Ishikawa (cell line): ENCODE data around the gene KCNQ1.

Experiments used
- CEBPB ChIP-seq: IDR thresholded peaks from 2 replicates; pipeline ENCODE4 v1.6.1; 2012
- CREB1 ChIP-seq: IDR thresholded peaks from 2 replicates; pipeline ENCODE4 v1.6.1; 2012; ENCODE audit warnings: low read depth
- EGR1 ChIP-seq: IDR thresholded peaks from 2 replicates; pipeline ENCODE4 v1.6.1; 2012
- EP300 ChIP-seq: IDR thresholded peaks from 2 replicates; pipeline ENCODE4 v1.6.1; 2012; ENCODE audit warnings: borderline replicate concordance
- FOXM1 ChIP-seq: IDR thresholded peaks from 2 replicates; pipeline ENCODE4 v1.6.1; 2012; ENCODE audit warnings: low read depth, borderline replicate concordance
- MAX ChIP-seq: IDR thresholded peaks from 2 replicates; pipeline ENCODE4 v1.6.1; 2012
- NFIC ChIP-seq: IDR thresholded peaks from 2 replicates; pipeline ENCODE4 v1.6.1; 2012
- RAD21 ChIP-seq: IDR thresholded peaks from 2 replicates; pipeline ENCODE4 v1.6.1; 2012; ENCODE audit warnings: low read depth
- REST ChIP-seq: IDR thresholded peaks from 2 replicates; pipeline ENCODE4 v1.6.1; 2012; ENCODE audit warnings: low read depth, mild to moderate bottlenecking
- TAF1 ChIP-seq: IDR thresholded peaks from 2 replicates; pipeline ENCODE4 v1.6.1; 2012; ENCODE audit warnings: low read depth, mild to moderate bottlenecking
- TCF12 ChIP-seq: IDR thresholded peaks from 2 replicates; pipeline ENCODE4 v1.6.1; 2012; ENCODE audit warnings: low read depth
- TEAD4 ChIP-seq: IDR thresholded peaks from 2 replicates; pipeline ENCODE4 v1.6.1; 2012
- USF1 ChIP-seq: IDR thresholded peaks from 2 replicates; pipeline ENCODE4 v1.6.1; 2012
- YY1 ChIP-seq: IDR thresholded peaks from 2 replicates; pipeline ENCODE4 v1.6.1; 2012; ENCODE audit warnings: low read depth
- ZBTB7A ChIP-seq: IDR thresholded peaks from 2 replicates; pipeline ENCODE4 v1.6.1; 2012; ENCODE audit warnings: low read depth

The KCNQ1 gene, protein sequence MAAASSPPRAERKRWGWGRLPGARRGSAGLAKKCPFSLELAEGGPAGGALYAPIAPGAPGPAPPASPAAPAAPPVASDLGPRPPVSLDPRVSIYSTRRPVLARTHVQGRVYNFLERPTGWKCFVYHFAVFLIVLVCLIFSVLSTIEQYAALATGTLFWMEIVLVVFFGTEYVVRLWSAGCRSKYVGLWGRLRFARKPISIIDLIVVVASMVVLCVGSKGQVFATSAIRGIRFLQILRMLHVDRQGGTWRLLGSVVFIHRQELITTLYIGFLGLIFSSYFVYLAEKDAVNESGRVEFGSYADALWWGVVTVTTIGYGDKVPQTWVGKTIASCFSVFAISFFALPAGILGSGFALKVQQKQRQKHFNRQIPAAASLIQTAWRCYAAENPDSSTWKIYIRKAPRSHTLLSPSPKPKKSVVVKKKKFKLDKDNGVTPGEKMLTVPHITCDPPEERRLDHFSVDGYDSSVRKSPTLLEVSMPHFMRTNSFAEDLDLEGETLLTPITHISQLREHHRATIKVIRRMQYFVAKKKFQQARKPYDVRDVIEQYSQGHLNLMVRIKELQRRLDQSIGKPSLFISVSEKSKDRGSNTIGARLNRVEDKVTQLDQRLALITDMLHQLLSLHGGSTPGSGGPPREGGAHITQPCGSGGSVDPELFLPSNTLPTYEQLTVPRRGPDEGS

DNA sequence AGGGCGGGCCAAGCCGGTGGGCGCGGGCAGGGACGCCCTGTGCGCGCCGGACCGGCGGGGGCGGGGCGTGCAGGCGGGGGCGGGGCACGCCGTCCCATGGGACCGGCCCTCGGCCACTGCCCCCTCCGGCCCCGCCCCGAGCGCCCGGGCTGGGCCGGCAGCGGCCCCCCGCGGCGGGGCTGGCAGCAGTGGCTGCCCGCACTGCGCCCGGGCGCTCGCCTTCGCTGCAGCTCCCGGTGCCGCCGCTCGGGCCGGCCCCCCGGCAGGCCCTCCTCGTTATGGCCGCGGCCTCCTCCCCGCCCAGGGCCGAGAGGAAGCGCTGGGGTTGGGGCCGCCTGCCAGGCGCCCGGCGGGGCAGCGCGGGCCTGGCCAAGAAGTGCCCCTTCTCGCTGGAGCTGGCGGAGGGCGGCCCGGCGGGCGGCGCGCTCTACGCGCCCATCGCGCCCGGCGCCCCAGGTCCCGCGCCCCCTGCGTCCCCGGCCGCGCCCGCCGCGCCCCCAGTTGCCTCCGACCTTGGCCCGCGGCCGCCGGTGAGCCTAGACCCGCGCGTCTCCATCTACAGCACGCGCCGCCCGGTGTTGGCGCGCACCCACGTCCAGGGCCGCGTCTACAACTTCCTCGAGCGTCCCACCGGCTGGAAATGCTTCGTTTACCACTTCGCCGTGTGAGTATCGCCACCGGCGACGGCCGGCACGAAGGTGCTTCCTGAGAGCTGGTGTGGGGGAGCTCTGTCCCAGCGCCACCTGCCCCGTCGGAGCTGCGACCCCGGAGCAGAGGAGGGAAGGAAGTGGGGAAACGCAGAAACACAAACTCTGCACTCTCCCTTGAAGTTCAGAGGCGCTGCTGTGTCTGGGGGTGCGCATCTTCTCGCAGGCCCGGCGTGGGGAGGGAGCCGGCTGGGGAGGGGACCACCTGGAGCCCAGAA lies at the start of gene KCNQ1:
Gene KCNQ1, plus strand, starts transcription at position 188 of the 925 bp plus-strand sequence. Its CDS starts 91 bp downstream, at position 279.
- TF ChIP-seq USF1 (no peak), CREB1 (no peak), ZBTB7A (no peak), TAF1 (0 out of 2 replicates have a peak, but pooled peaks have one; percentile 1), YY1 (no peak), MAX (peak; percentile 31; the same call in 1 of the 2 replicates), NFIC (no peak)

DNA sequence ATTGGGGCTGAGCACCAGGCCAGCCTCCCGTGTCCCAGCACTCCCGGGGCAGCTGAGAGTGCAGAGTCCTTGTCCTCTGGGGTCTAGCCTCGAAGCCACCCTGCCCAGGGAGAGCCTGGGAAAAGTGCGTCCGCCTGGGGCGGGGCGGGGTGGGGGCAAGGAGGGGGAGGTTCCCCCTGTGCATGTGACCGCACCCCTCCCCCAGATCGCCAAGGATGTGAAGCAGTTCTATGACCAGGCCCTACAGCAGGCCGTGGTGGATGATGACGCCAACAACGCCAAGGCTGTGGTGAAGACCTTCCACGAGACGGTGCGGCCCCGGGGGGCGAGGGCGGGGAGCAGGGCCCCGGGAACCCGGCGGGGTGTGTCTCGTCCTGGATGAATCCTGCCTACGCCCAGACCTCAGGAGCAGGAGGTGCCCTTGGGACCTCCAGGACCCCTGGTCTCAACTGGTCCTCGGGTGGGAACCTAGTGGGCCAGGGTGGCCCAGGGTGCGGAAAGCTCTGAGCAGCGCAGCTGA lies 49.5 kb upstream of the KCNQ1 start:
- TF ChIP-seq NFIC, result no peak
- TF ChIP-seq YY1, result no peak
- TF ChIP-seq TEAD4, result no peak
- TF ChIP-seq TAF1, result no peak
- TF ChIP-seq EGR1, result no peak

- TF ChIP-seq YY1, result no peak
- TF ChIP-seq TCF12, result no peak
- TF ChIP-seq EP300, result no peak
- no peak for TF ChIP-seq MAX
- no peak for TF ChIP-seq TEAD4
- no peak for TF ChIP-seq ZBTB7A
- no peak for TF ChIP-seq REST
- TF ChIP-seq FOXM1, result no peak
- TF ChIP-seq CEBPB, result no peak
- TF ChIP-seq RAD21, result no peak
- no peak for TF ChIP-seq NFIC
- TF ChIP-seq USF1, result no peak
- TF ChIP-seq CREB1, result no peak
- no peak for TF ChIP-seq EGR1
- no peak for TF ChIP-seq TAF1
Measured at GRCh38 chr11:2395856-2396255, 49.0 kb upstream of the KCNQ1 start.

DNA sequence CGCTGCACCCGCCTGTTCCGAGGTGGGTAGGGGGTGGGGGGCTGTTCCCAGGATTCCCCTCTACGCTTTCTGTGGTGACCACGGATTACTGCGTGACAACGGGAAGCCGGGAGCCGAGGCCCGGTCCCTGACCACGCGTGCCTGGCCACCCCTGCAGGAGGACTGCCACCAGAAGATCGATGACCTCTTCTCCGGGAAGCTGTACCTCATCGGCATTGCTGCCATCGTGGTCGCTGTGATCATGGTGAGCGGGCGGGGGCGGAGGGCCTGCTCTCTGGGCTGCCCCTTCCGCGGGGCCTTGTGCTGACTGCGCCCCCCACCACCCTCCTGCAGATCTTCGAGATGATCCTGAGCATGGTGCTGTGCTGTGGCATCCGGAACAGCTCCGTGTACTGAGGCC lies 48.3 kb upstream of the KCNQ1 start:
- TF ChIP-seq FOXM1 (no peak), TAF1 (no peak), MAX (no peak), YY1 (no peak), CREB1 (no peak), EGR1 (no peak), TCF12 (no peak), REST (no peak), NFIC (no peak), CEBPB (no peak), USF1 (no peak), ZBTB7A (no peak), TEAD4 (no peak), EP300 (no peak), RAD21 (no peak)
